ENCODE data around the gene B4GALNT1.

DNA sequence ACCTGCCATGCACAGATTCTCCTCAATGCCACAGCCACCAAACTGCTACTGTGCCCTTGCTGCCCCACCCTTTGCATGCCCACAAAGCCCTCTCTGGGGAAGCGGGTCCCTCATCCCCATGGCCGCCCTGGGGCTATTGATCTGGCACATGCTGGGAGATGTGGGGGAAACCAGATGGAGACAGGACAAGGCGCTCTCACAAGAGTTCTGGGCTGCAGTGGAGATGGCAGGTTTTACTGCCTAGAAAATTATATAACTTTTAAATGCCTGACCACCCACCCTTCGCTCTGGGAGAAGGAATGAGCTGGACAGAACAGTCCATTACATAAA is 52.6 kb downstream of the B4GALNT1 start:
- TF ChIP-seq SNAI2 (CRISPR knock-in tag; IDR thresholded peaks at IDR 0.05) (no peak), PPARA (CRISPR knock-in tag; IDR thresholded peaks at IDR 0.05; ENCODE audit: borderline replicate concordance) (no peak), ESRRG (CRISPR knock-in tag; IDR thresholded peaks at IDR 0.05) (no peak), ZNF565 (CRISPR knock-in tag; conservative IDR thresholded peaks at IDR 0.05; ENCODE audit: low read depth) (no peak), ZNF70 (CRISPR knock-in tag; IDR thresholded peaks at IDR 0.05) (no peak), CSDC2 (CRISPR knock-in tag; IDR thresholded peaks at IDR 0.05) (no peak), ZFP3 (CRISPR knock-in tag; IDR thresholded peaks at IDR 0.05) (no peak)
- TF ChIP-seq, protein P1, sequence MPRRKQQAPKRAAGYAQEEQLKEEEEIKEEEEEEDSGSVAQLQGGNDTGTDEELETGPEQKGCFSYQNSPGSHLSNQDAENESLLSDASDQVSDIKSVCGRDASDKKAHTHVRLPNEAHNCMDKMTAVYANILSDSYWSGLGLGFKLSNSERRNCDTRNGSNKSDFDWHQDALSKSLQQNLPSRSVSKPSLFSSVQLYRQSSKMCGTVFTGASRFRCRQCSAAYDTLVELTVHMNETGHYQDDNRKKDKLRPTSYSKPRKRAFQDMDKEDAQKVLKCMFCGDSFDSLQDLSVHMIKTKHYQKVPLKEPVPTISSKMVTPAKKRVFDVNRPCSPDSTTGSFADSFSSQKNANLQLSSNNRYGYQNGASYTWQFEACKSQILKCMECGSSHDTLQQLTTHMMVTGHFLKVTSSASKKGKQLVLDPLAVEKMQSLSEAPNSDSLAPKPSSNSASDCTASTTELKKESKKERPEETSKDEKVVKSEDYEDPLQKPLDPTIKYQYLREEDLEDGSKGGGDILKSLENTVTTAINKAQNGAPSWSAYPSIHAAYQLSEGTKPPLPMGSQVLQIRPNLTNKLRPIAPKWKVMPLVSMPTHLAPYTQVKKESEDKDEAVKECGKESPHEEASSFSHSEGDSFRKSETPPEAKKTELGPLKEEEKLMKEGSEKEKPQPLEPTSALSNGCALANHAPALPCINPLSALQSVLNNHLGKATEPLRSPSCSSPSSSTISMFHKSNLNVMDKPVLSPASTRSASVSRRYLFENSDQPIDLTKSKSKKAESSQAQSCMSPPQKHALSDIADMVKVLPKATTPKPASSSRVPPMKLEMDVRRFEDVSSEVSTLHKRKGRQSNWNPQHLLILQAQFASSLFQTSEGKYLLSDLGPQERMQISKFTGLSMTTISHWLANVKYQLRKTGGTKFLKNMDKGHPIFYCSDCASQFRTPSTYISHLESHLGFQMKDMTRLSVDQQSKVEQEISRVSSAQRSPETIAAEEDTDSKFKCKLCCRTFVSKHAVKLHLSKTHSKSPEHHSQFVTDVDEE (CRISPR knock-in tag; IDR thresholded peaks at IDR 0.05) = no peak
- TF ChIP-seq, protein P2, sequence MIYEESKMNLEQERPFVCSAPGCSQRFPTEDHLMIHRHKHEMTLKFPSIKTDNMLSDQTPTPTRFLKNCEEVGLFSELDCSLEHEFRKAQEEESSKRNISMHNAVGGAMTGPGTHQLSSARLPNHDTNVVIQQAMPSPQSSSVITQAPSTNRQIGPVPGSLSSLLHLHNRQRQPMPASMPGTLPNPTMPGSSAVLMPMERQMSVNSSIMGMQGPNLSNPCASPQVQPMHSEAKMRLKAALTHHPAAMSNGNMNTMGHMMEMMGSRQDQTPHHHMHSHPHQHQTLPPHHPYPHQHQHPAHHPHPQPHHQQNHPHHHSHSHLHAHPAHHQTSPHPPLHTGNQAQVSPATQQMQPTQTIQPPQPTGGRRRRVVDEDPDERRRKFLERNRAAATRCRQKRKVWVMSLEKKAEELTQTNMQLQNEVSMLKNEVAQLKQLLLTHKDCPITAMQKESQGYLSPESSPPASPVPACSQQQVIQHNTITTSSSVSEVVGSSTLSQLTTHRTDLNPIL (CRISPR knock-in tag; IDR thresholded peaks at IDR 0.05; ENCODE audit: low read depth) = no peak
- TF ChIP-seq, protein P3, sequence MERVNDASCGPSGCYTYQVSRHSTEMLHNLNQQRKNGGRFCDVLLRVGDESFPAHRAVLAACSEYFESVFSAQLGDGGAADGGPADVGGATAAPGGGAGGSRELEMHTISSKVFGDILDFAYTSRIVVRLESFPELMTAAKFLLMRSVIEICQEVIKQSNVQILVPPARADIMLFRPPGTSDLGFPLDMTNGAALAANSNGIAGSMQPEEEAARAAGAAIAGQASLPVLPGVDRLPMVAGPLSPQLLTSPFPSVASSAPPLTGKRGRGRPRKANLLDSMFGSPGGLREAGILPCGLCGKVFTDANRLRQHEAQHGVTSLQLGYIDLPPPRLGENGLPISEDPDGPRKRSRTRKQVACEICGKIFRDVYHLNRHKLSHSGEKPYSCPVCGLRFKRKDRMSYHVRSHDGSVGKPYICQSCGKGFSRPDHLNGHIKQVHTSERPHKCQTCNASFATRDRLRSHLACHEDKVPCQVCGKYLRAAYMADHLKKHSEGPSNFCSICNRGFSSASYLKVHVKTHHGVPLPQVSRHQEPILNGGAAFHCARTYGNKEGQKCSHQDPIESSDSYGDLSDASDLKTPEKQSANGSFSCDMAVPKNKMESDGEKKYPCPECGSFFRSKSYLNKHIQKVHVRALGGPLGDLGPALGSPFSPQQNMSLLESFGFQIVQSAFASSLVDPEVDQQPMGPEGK (CRISPR knock-in tag; IDR thresholded peaks at IDR 0.05; ENCODE audit: borderline replicate concordance) = no peak
